Epithelial cell of prostate (primary cell): Measurements from ENCODE around the gene BPIFA2.
A peak's percentile ranks its signal among the peaks of the same experiment; 100 is the strongest.
"Not testable (repeated sequence)": the region's sequence is repeated elsewhere in the genome, so short reads cannot be mapped to it uniquely, and the experiment has no call there.

Experiments
- DNase-seq: peaks from one replicate; pipeline ENCODE4 v3.0.0-alpha.2; 2011; ENCODE audit warnings: low read depth, low spot score
- H3K27ac ChIP-seq: fragments of 450-650 bp; 2 replicates; pipeline ENCODE4 v1.5.1; 2017; ENCODE audit warnings: mild to moderate bottlenecking

BPIFA2 gene, protein sequence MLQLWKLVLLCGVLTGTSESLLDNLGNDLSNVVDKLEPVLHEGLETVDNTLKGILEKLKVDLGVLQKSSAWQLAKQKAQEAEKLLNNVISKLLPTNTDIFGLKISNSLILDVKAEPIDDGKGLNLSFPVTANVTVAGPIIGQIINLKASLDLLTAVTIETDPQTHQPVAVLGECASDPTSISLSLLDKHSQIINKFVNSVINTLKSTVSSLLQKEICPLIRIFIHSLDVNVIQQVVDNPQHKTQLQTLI

DNA sequence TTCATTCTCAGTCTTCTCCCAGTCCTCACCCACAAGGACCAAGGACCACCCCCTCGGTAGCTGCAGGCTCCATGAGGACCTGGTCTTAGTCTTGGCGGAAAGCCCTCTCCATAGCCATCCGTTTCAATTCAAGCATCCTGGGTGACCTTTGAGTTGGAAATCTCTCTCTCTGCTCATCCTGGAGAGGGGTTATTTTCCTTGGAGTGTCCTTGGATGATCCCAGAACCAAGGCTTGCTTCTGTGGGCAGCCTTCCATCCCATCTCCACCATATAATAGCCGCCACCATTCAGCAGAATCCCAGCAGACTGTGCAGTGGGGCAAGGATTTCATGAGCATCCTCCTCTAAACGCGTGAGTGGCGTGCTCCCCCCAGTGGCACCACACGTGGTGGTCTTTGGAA is at the start of gene BPIFA2:
TSS of gene BPIFA2 (plus strand) at position 301 of the 400 bp plus-strand sequence. CDS start 987 bp downstream, outside the sequence.
- no peak within 1 kb of the TSS for H3K27ac ChIP-seq
- no peak for DNase-seq

DNA sequence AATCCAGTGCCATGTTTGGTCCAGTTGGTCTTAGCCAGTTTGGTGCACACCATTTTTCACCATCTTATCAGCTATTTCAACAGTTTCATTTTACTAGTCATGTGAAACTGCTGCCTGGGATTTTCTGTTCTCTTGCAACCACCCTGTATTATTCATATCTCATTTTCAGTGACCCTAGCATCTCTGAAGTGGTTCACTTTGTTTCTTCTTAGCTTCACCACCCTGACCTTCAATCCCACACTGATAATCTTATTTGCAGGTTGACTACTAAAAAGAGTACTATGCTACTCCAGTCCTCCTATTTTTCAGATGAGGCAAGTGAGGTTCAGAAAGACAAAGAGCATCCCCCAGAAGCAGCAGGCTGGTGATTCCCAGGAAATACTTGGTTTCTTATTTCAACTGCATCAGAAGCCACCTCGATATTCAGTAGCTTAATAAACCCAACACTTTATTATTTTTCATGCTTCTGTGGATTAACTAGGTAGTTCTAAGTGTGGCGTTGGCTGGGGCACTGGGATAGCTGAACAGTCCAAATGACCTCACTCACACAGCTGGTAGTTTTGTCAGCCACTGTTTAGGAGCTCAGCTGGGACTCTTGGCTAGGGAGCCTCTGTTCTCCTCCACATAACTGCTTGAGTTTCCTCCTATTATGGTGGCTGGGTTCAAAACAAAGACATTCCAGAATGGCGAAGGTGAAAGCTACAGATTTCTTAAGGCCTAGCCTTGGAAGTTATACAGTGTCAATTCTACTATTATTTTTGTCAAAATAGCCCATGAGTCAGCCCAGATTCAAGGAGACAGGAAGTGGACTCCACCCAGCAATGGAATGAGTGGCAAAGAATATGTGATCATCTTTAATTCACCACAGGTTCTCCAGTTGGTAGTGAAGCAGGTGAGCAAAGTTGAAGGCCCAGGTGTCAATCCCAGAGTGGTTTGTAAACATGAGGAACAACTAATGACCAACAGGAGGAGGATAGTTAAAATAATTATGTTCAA is 47.9 kb upstream of the BPIFA2 start:
- H3K27ac ChIP-seq: no peak overlapping the region

DNA sequence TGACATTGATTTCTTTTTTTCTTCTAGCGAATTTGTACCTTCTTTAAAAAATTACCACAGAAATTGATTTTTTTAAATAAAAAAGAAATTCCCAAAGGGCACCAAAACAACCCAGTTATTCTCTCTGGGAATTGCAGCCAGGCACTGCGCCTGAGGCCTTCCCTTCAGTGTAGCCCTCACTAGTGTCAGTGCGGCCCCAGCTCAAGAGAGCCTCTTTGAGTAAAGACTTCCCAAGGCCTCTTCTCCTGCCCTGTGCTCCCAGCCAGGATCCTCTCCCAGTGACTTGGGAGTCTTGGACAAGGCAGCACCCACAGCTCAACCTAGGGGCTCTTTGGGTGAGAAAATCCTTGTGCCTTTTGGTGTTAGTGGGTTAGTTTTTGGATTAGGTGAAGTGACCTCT is 47.0 kb upstream of the BPIFA2 start:
- H3K27ac ChIP-seq: no peak overlapping the region
- no peak for DNase-seq

More for the DNA sequence above, 47.9 kb upstream of the BPIFA2 start:
- no peak for DNase-seq

DNA sequence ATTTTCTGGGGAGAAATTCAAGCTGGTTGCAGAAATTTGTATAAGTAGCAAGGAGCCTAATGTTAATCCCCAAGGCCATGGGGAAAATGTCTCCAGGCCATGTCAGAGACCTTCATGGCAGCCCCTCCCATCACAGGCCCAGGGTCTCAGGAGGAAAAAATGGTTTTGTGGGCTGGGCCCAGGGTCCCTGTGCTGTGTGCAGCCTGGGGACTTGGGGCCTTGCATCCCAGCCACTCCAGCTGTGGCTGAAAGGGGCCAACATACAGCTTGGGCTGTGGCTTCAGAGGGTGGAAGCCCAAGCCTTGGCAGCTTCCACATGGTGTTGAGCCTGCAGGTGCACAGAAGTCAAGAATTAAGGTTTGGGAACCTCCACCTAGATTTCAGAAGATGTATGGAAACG is 45.7 kb upstream of the BPIFA2 start:
- DNase-seq: not testable (repeated sequence)

DNA sequence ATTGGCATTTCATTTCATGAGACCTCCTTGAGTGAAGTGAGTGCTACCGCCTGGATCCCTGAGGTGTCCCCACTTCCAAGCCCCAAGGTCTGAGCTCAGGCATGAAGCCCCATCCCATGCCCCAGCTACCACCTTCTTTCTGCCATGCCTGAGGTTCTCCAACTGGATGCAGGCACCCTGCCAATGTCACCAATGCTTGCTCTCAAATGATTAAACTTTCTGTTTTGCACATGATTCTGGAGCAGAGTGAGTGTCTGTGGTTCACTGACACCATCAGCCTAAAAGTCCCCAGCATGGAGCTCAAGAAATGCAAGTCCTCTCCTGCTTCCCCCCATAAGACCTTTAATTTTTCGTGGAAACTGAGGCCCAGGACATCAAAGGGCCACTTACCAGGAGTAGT is 43.7 kb upstream of the BPIFA2 start:
- no peak overlapping the region for H3K27ac ChIP-seq

More for the DNA sequence above, 45.7 kb upstream of the BPIFA2 start:
- not testable (repeated sequence) for H3K27ac ChIP-seq

DNA sequence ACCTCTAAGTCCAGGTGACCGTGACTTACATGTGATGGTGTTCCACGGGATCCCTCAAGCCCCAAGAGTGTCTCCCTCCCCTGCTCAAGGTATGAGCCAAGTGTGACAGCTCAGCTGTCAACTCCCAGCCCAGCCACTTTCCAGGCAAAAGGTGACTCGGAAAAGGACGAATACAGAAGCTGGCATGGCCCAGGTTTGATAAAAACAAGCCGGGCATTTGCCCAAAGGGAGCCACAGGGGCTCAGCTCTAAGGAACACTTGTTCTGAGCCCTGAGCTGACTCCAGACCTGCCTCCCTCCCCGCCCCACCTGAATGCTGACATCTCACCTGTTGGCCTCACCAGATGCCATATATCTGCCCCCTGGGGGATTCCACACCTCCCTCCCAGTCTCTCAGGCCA is 43.0 kb upstream of the BPIFA2 start:
- DNase-seq: no peak
- no peak overlapping the region for H3K27ac ChIP-seq

More for the DNA sequence above, 43.7 kb upstream of the BPIFA2 start:
- DNase-seq: no peak

DNA sequence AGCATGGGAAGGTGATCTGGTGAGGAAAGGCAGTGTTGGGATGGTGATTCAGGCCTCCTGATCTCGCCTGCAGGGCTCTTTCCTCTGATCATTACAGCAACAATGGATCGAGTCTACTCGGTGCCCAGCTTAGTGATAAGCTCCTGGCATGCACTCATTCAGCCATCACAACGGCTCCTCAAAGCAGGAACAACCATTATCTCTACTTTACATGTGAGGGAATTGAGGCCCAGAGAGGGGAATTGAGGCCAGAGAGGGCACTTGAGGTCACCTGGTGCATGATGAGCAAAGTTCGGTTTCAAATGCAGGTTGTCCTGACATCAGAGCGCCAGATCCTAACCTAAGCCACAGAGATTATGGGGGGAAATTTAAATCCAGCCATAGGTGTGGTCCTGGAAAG is 42.0 kb upstream of the BPIFA2 start:
- DNase-seq: no peak
- H3K27ac ChIP-seq: no peak overlapping the region

DNA sequence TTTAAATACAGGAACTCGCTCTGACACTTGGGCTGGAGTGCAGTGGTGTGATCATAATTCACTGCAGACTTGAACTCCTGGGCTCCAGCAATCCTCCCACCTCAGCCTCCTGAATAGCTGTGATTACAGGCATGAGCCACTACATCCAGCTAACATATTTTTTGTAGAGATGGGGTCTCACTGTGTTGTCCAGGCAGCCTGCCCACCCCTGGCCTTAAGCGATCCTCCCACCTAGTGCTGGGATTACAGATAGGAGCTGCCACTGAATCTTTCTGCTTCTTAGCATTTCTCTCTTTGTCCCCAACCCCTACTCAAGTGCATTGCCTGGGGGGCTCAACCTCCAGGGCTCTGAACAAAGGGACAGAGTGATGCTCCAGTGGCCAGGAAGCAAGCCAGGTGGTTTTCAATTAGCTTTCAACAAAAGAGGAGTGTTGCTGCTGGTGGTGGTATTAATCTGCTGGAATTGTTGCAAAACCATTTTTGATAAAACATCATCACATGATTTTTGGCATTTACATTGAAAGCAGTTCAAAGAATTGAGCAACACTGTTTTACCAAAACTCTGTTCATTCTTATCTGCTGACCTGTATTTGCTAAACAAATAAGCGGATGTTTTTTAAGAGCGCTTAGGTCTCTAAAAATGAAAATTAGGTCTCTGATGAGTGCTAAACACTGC is 40.4 kb upstream of the BPIFA2 start:
- DNase-seq: no peak
- no peak overlapping the region for H3K27ac ChIP-seq

DNA sequence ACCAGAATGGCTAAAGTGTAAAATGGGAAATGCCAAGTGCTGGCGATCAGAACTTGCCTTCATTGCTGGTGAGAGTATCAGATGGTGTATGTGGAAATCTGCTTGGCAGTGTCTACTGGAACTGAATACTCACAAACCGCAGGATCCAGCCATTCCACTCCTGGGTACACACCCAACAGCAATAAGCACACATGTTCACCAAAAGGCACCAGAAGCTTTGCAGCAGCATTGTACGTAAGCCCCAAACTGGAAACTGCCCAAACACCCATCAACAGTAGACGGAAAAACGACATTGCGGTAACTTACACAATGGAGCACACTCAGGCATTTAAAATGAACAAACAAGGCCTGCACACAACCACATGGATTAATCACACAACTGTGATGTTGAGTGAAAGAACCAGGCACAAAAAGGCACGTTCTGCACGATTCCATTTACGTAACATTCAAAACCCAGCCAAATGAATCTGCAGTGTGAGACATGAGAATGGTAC is 37.3 kb upstream of the BPIFA2 start:
- H3K27ac ChIP-seq: no peak overlapping the region
- peak; percentile 96 for DNase-seq

DNA sequence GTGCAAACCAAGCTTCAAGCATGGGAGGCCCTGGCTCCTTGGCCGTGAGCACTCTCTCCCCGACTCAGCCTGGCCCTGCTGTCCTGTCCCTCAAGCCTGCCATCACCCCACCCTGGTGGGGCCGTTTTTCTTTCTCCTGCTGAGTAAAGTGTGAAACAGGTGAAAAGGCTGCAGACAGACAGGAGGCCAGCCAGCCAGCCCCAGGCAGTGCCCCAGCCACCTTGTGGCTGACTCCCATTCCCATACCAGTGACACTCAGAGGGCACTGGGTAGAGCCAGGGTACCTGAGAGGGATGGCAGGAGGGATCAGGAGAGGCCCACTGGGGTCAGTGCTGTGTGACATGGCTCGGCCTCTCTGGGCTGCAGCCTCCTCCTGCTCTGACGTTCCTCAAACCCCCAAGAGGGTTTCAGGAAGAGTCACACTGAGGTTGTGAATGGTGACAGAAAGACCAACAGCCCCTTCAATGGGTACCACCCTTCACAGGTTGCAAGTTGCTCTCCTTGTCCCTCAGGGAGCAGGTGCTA is 35.9 kb upstream of the BPIFA2 start:
- no peak for DNase-seq
- no peak overlapping the region for H3K27ac ChIP-seq

DNA sequence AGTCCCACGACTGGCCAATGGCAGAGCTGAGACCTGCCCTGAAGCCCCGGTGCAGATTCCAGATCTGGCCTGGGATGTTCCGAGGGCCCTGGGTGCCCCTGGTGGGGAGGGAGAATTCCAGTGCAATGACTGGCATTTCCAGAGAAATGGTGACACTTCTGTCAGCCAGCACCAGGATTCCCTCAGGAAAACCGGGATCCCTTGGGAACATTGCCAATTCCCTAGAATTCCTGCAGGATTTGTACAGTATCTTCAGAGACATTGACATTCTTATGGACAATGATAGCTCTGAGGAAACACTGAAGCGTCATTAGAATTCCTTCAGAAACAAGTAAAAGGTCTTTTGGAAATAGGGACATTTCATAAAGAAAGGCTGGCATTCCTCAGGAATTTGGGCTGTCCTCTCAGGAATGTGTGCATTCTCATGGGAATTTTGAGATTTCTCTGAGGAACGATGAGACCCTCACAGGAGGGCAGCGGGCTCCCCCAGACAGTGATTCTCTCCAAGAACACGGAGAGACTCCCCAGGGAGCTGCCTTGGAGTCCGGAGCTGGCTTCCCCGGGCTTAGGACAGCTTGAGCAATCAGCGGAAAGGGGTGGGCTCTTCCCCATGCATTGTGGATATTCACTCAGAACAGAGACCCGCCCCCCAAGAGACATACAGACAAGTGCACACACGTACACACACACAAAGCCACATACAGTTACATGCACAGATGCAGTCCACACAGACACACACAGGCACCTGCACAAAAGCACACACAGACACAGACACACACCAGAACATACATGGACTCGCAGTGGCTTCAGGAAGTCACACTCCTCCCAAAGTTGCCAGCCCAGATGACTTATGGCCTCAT is 35.2 kb upstream of the BPIFA2 start:
- no peak for DNase-seq
- H3K27ac ChIP-seq: no peak overlapping the region

DNA sequence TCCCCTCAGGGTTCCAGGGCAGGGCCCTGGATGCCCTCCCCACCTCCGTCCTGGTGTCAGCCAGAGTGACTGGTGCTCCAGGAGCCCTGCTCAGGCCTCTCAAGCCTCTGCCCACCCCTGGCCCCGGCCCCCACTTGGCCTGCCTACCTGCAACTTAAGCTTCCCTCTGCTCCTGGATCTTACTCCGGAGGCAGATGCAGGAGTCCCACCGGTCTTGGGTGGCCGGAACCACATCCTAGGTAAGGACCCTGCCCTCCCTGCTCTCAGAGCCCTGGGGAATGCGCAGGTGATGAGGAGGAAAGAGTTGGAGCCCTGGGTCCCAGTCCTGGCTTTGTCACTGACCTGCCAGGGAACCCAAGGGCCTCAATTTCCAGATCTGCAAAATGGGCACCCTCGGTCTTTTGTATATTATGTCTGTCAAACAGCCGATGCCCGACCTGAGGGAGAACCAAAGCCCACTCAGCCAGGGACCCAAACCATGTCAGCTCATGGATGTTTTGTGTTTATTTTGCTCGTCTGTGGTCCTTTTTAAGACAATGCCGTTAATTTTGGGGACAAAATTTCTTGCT is 34.5 kb upstream of the BPIFA2 start:
- DNase-seq: no peak
- H3K27ac ChIP-seq: no peak overlapping the region

DNA sequence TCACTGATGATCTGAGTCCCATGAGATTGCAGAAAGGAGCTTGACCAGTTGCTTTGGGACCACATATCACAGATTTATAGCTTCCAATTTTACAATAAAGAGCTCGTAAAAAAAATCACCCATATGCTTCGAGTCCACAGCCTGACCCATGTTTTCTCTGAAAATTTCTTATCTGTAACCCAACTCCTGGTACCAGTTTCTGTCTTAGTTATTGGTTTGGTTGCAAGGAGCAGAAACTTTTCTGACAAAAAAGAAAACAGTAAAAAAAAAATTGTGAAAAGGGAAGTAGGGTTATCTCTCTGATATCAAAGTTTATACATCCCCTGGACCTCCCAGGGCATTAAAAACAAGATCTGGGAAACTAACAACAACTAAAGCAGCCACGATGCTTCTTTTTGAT is 30.8 kb upstream of the BPIFA2 start:
- H3K27ac ChIP-seq: no peak overlapping the region
- no peak for DNase-seq

DNA sequence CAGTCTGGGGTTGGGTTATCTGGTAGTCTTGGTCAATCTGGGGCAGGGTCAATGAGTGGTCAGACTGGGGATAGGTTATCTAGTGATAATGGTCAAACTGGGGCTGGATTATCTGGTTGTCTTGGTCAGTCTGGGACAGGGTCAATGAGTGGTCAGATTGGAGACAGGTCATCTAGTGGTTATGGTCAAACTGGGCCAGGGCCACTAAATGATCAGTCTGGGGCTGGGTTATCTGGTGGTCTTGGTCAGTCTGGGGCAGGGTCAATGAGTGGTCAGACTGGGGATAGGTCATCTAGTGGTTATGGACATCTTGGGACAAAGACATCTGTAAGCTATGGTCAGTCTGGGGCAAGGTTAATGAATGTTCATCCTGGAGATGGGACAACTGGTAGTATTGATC is 28.5 kb upstream of the BPIFA2 start:
- no peak overlapping the region for H3K27ac ChIP-seq
- DNase-seq: no peak

DNA sequence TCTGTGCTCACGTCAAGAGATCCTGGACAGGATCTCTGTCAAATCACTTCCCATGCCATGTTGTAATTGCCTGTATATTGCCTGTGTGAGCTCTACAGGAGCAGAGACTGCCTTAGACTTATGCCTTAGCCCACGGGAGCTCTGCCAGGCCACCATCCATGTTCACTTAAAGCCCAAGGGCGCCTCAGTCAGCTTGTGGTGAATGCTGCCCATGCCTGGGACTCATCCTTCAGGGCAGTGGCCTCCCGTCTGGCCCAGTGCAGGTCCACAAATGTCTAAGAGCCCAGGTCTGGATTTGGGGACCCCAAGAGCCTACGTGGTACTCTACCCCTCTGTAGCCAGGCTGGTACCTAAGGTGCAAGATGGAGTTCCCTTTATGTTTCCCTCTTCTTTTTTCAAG is 22.4 kb upstream of the BPIFA2 start:
- no peak overlapping the region for H3K27ac ChIP-seq
- no peak for DNase-seq

DNA sequence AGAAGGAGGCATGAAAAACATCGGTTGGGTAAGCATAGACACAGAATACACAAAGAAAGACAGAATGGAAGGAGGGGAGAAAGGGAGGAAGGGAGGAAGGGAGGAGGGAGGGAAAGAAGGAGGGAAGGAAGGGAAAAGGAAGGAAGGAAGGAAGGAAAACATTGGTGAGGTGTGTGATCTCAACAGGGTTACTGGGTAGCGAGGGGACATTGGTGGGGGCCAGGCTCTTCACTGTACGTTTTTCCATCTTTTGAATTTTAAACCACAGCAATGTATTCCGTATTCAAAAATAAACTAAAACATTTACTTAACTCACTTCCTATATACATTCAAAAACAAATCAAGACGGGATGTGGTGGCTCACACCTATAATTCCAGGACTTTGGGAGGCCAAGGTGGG is 20.7 kb upstream of the BPIFA2 start:
- DNase-seq: no peak
- H3K27ac ChIP-seq: no peak overlapping the region

DNA sequence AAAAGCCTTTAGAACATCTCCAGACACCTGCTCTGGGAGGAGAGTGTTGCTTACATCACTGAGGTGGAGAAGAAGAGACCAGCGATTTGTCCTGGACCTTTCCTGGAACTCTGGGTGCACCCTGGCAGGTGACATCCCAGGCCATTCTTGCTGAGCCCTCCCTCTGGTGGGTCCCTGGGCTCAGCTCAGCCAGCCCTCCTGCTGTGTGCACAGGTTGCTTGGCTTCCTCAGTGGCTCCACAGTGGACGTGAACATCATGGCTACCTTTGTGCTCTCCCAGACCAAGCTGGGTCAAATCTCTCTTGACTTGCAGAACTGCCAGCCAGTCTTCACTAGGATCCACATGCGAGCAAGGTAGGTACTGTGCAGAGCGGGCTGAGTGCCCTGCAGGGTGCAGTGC is 19.9 kb upstream of the BPIFA2 start:
- DNase-seq: no peak
- no peak overlapping the region for H3K27ac ChIP-seq

DNA sequence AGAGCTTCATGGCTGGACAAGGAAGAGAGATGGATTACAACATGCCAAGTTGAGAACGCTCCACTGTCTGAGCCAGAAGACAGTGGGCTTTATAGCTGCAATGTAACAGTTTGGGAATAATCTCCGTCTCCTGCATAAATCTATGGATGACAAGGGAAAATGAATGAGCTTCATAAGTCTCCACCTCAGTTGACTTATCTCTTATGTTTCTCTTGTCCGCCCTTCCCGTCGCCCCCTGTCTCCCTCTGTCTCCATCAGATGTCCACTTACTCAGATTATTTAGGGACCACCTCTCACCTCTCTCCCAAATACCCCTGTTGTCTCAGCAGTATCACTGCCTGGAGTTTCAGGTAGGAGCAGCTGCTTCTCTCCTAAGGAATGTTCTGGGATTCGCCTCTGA is 13.7 kb upstream of the BPIFA2 start:
- H3K27ac ChIP-seq: no peak overlapping the region
- DNase-seq: no peak
